NOMO-1 (cell line): ENCODE results near the gene FAM241A.
"Not testable (repeated sequence)": the region's sequence is repeated elsewhere in the genome, so short reads cannot be mapped to it uniquely, and the experiment has no call there.

ENCODE experiments used
- DNase-seq, 2 experiments: peaks; one replicate each; lab custom pipeline; 2025; ENCODE audit not compliant: unreplicated experiment in 2 of 2; lab: John Stamatoyannopoulos, UW

The FAM241A gene

DNA sequence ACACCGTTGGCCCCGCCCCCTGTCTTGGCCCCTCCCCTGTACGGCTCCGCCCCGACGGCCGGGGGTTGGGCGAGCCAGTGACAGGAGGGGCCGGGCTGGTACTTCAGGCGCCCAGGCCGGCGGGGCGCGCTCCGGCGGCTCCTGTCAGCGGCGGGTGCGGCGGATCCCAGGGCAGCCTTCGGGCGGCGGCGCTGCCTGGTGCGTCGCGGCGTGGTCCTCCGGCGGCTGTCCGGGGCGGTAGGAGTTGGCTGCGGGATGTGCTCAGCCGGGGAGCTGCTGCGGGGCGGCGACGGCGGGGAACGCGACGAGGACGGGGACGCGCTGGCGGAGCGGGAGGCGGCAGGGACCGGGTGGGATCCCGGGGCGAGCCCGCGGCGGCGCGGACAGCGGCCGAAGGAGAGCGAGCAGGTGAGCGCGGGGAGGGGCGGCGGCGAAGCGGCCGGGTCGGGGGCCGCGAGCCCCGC, at the start of gene FAM241A:
Gene FAM241A, plus strand, starts transcription at position 129 of the 464 bp plus-strand sequence. Its CDS starts 127 bp downstream, at position 256.
- DNase-seq: peak; percentile 54 to 88

GRCh38 chr4:112098841-112099530, 46.3 kb upstream of the FAM241A start:
- DNase-seq: no peak

- DNase-seq: peak in 1 of 2 experiments; percentile 68
Measured at GRCh38 chr4:112099701-112100297, 45.5 kb upstream of the FAM241A start.

GRCh38 chr4:112102875-112103370, 42.3 kb upstream of the FAM241A start:
- DNase-seq: no peak

- no peak for DNase-seq
Measured at GRCh38 chr4:112105201-112105969, 39.9 kb upstream of the FAM241A start.

GRCh38 chr4:112109360-112110058, 35.7 kb upstream of the FAM241A start:
- DNase-seq: peak; percentile 47 to 81

DNA sequence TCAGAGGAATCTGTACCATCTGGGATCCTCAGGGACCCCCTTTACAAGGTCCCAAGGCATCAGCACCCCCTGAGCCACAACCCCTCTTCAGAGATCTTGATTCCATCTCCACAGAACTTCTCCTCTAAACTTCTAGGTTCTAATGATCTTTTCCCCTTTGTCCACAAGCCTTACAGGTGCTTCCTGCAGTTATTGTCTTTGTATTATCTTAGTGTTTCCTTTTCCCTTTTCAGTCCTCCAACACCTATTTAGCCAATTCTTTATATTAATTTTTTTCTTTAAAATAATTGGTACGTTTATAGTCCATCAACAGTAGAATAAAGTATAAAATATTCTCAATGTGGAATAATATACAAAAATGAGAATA, 35.2 kb upstream of the FAM241A start:
- no peak for DNase-seq

DNA sequence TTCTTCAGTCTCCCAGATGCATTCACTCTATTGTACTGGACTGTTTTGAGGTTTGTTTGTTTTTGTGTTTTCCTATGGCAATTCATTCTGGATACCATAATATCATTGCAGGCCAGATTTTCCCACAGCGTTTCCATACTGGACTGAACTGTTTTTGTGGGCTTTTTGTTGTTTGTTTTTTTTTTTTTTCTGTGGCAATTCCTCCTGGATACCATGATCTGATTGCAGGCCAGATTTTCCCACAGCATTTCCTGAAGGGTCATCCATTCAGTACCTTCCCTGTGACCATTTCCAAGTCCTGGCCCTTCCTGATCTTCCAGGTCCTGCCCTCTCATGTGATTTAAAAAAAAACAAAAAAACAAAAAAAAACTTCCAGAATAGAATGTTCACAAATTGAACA, 33.9 kb upstream of the FAM241A start:
- no peak for DNase-seq

GRCh38 chr4:112112095-112112494, 33.2 kb upstream of the FAM241A start:
- not testable (repeated sequence) for DNase-seq

- DNase-seq: no peak
Measured at GRCh38 chr4:112112590-112113170, 32.6 kb upstream of the FAM241A start.

- DNase-seq: no peak
Measured at GRCh38 chr4:112113864-112114263, 31.4 kb upstream of the FAM241A start.

DNA sequence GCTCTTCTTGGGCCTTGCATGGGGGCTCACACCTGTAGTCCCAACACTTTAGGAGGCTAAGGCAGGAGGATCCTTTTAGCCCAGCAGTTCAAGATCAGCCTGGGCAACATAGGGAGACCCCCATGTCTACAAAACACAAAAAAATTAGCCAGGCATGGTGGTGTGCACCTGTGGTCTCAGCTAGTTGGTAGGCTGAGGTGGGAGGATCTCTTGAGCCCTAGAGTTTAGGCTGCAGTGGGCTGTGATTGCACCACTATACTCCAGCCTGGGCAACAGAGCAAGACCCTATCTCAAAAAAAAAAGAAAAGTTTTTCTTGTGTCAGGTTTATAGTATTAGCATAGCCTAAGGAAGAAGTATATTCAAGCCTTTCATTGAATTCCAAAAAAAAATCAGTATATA, 30.8 kb upstream of the FAM241A start:
- DNase-seq: no peak

DNA sequence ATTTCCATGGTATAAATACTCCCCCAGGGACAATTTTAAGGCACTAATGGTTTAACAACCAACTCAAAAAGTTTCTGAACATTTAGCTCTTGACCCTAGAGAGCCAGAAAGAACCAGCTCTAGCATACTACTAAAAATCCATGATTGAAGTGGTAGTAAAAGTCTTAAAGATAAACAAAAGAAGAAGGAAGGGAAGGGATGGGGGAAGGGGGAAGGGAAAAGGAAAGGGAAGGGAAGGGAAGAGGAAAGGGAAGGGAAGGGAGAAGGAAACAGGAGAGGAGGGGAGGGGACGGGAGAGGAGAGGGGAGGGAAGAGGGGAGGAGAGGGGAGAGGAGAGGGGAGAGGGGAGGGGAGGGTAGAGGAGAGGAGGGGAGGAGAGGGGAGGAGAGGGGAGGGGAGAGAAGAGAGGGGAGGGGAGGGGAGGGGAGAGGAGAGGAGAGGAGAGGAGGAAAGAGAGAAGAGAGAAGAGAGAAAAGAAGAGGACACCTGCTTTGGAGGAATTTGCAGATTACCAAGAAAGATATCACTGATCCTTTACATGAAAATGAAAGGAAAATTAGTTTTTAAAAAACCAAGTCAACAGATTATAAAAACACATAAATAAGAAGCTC, 26.4 kb upstream of the FAM241A start:
- no peak for DNase-seq

GRCh38 chr4:112119353-112119783, 25.9 kb upstream of the FAM241A start:
- no peak for DNase-seq

DNA sequence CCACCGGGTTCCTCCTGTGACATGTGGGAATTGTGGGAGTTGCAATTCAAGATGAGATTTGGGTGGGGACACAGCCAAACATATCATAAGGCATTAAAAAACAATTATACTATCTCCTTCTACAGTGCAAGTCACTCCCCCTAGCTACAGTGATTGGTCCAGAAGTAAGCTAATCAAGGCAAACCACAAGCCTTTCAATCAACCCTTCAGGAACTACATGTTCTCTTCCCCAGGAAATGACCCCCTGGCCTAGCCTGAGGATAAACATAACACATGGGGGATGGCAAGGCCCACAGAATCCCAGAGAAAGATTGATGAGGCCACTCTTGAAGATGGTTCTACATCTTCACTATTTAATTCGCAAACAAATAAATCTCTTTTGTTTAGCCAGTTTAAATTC, 25.2 kb upstream of the FAM241A start:
- DNase-seq: no peak

GRCh38 chr4:112125416-112125815, 19.8 kb upstream of the FAM241A start:
- no peak for DNase-seq

DNA sequence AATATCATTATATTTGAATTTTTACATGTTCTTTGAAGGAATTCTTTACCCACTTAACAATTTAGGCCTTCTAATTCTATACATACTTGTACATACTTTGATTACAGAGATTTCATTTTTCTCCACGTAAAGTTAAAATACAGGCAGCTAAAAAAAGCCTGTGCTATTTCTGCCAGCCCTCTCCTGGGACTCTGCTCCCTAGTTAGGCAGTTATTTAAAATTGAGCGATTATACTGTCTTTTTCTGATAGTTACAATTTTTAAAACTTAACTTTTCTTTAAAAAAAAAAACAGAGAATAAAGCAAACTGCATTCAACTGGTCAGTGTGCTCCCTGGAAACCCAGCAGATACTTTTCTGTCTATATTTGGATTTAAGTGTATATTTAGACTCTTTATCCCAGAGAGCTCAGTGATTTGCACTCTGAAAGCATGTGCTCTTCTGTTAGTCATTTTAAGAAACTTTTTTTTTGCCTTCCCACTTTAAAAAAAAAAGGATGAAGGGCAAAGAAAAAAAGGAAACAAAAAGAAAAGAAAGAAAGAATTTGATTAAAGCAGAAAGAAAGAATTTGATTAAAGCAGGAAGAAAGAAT, 18.1 kb upstream of the FAM241A start:
- no peak for DNase-seq

GRCh38 chr4:112127803-112128202, 17.5 kb upstream of the FAM241A start:
- DNase-seq: no peak

GRCh38 chr4:112128452-112128851, 16.8 kb upstream of the FAM241A start:
- DNase-seq: no peak

- no peak for DNase-seq
Measured at GRCh38 chr4:112130906-112131305, 14.3 kb upstream of the FAM241A start.
